ENCODE data around the gene IKZF4.

IKZF4 gene

GRCh38 chr12:56081393-56082347 is 60.8 kb downstream of the IKZF4 start:
- H3K4me3 ChIP-seq (ENCODE audit: low read depth, low read length) = peak overlapping the region; percentile 86

GRCh38 chr12:56082382-56082781 is 61.5 kb downstream of the IKZF4 start:
- H3K4me3 ChIP-seq (ENCODE audit: low read depth, low read length) = no peak overlapping the region

GRCh38 chr12:56082967-56083366 is 62.1 kb downstream of the IKZF4 start:
- no peak overlapping the region for H3K4me3 ChIP-seq (ENCODE audit: low read depth, low read length)

GRCh38 chr12:56084958-56085543 is 64.2 kb downstream of the IKZF4 start:
- H3K4me3 ChIP-seq (ENCODE audit: low read depth, low read length) = no peak overlapping the region

DNA sequence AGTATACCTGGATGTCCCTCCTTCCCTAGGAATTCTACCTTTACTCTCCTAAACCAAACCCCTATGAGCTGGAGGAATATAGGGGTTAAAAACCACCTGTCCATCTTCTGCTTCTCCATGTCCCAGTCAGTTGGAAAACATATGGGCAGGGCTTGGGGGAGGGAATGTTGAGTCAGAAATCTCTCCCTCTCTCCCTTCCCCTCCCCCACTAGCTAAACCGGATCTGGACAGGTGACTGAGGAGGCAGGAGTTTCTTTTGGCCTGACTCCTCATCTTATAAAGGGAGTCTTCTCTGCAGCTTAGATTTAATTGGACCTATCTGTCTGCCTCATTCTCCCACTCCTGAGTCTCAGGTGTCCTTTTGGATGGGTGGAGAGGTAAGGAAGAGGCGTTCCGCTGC is 65.3 kb downstream of the IKZF4 start:
- no peak overlapping the region for H3K4me3 ChIP-seq (ENCODE audit: low read depth, low read length)

DNA sequence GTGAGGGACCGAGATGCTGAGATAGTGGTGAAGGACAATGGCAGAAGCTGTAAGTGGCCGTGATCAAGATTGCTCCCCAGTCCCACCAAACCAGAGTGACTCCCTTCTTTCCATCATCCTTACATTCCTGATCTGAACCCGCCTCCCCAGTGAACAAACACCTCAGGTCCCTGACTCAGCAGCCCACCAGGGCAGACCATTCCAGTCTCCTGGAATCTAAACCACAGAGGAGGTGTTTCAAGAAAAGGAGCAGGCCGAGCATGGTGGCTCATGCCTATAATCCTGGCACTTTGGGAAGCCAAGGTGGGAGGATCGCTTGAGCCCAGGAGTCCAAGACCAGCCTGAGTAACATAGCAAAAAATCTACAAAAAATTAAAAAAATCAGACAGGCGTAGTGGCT is 65.8 kb downstream of the IKZF4 start:
- no peak overlapping the region for H3K4me3 ChIP-seq (ENCODE audit: low read depth, low read length)

DNA sequence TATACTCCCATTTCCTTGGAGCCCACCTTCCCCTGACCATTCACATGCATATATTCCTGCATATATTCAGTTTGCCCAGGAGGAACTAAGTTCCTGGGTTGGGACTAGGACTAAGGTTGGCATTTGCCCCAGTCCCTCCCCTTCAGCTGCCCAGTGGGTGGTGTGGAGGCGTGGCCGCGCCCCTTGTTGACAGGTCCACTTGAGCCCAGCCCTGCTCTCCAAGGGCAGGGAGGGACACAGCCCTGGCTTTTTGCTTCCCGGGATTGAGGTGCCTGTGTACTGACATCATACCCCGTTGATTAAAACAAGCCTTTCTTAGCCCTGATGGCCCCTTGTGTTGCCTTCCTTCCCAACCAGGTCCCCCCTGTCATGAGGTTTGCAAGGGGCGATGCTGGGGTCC is 66.4 kb downstream of the IKZF4 start:
- H3K4me3 ChIP-seq (ENCODE audit: low read depth, low read length) = no peak overlapping the region
